Measurements from ENCODE around the gene CPSF7.

Gene CPSF7

DNA sequence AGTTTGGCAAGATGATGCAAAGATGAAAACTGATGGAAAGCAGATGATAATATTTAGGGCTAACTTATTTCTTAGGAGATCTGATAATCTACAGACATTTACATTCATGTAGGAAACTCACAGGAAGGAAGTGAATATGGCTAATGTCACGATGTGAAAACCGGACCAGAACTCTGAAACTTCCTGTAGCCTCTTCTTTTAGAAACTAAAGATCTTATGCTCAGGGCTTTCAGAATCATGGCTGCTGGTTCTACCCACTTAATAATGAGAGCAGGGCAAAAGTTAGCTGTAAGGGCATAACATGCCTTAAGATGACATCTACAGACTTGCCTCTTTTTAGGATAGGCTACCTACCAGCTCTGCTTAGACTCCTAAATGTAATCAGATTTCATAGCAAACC lies 15.2 kb downstream of the CPSF7 start:
- Histone ChIP-seq H3K9ac (ENCODE audit: low read length) (peak overlapping the region; percentile 22; the same call in 1 of the 2 replicates), H3K9me3 (replicated peaks; ENCODE audit: insufficient read depth, low read length) (no peaks in the 10 kb centered on the region), H2AFZ (ENCODE audit: low read length) (no peak overlapping the region), H3K27me3 (replicated peaks; ENCODE audit: insufficient read depth, low read length) (no peaks in the 10 kb centered on the region), H3K4me1 (ENCODE audit: low read length) (peaks cover 47% of the 10 kb centered on the region), H3K4me3 (ENCODE audit: low read length) (no peak overlapping the region), H3F3A (ENCODE audit: insufficient read depth, low read length) (peaks cover 27% of the 10 kb centered on the region), H4K20me1 (ENCODE audit: insufficient read depth, low read length) (no peaks in the 10 kb centered on the region), H3K79me2 (ENCODE audit: low read length) (peaks cover 75% of the 10 kb centered on the region), H3K4me2 (ENCODE audit: low read depth, low read length) (peak overlapping the region; percentile 47; the same call in 1 of the 2 replicates), H3K36me3 (replicated peaks; ENCODE audit: insufficient read depth, low read length) (peaks cover 34% of the 10 kb centered on the region), H3K9me2 (replicated peaks; ENCODE audit: insufficient read depth, low read length) (no peaks in the 10 kb centered on the region), H3K27ac (ENCODE audit: low read length) (peak overlapping the region; percentile 81)
- DNase-seq: peak; percentile 60
- TF ChIP-seq, protein P1, sequence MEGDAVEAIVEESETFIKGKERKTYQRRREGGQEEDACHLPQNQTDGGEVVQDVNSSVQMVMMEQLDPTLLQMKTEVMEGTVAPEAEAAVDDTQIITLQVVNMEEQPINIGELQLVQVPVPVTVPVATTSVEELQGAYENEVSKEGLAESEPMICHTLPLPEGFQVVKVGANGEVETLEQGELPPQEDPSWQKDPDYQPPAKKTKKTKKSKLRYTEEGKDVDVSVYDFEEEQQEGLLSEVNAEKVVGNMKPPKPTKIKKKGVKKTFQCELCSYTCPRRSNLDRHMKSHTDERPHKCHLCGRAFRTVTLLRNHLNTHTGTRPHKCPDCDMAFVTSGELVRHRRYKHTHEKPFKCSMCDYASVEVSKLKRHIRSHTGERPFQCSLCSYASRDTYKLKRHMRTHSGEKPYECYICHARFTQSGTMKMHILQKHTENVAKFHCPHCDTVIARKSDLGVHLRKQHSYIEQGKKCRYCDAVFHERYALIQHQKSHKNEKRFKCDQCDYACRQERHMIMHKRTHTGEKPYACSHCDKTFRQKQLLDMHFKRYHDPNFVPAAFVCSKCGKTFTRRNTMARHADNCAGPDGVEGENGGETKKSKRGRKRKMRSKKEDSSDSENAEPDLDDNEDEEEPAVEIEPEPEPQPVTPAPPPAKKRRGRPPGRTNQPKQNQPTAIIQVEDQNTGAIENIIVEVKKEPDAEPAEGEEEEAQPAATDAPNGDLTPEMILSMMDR (IDR thresholded peaks at IDR 0.05; ENCODE audit: low read length): no peak
- TF ChIP-seq EZH2 (optimal IDR thresholded peaks at IDR 0.05; ENCODE audit: low read depth, low read length) (no peak), EZH2phosphoT487 (IDR thresholded peaks at IDR 0.05; ENCODE audit: low read length) (no peak)

DNA sequence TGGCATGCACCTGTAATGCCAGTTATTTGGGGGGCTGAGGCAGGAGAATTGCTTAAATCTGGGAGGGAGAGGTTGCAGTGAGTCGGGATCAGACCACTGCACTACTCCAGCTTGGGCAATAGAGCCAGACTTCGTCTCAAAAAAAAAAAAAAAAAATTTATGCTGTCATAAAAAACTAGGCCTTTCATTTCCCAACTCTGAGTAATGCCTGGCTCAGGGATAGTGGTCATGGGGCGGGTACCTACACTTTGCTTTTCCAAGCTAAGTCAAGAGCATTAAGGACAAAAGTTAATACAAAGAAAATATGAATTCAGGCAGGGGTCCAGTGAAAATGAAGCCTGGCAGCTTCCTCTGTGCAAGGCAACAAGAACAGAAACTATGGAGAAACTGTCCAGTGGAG lies 16.3 kb downstream of the CPSF7 start:
- no peaks in the 10 kb centered on the region for H3K9me3 ChIP-seq (replicated peaks; ENCODE audit: insufficient read depth, low read length)
- peaks cover 25% of the 10 kb centered on the region for H3F3A ChIP-seq (ENCODE audit: insufficient read depth, low read length)
- DNase-seq: no peak
- H3K36me3 ChIP-seq (replicated peaks; ENCODE audit: insufficient read depth, low read length): peaks cover 31% of the 10 kb centered on the region
- H3K27ac ChIP-seq (ENCODE audit: low read length): peak overlapping the region; percentile 81; the same call in 1 of the 2 replicates
- H3K4me3 ChIP-seq (ENCODE audit: low read length): no peak overlapping the region
- no peaks in the 10 kb centered on the region for H3K27me3 ChIP-seq (replicated peaks; ENCODE audit: insufficient read depth, low read length)
- H3K9ac ChIP-seq (ENCODE audit: low read length): no peak overlapping the region
- TF ChIP-seq EZH2phosphoT487 (IDR thresholded peaks at IDR 0.05; ENCODE audit: low read length) (no peak), EZH2 (optimal IDR thresholded peaks at IDR 0.05; ENCODE audit: low read depth, low read length) (no peak)
- TF ChIP-seq, protein P1 (IDR thresholded peaks at IDR 0.05; ENCODE audit: low read length): no peak
- peaks cover 46% of the 10 kb centered on the region for H3K4me1 ChIP-seq (ENCODE audit: low read length)
- peaks cover 66% of the 10 kb centered on the region for H3K79me2 ChIP-seq (ENCODE audit: low read length)
- no peak overlapping the region for H3K4me2 ChIP-seq (ENCODE audit: low read depth, low read length)
- no peaks in the 10 kb centered on the region for H3K9me2 ChIP-seq (replicated peaks; ENCODE audit: insufficient read depth, low read length)
- H2AFZ ChIP-seq (ENCODE audit: low read length): no peak overlapping the region
- no peaks in the 10 kb centered on the region for H4K20me1 ChIP-seq (ENCODE audit: insufficient read depth, low read length)

DNA sequence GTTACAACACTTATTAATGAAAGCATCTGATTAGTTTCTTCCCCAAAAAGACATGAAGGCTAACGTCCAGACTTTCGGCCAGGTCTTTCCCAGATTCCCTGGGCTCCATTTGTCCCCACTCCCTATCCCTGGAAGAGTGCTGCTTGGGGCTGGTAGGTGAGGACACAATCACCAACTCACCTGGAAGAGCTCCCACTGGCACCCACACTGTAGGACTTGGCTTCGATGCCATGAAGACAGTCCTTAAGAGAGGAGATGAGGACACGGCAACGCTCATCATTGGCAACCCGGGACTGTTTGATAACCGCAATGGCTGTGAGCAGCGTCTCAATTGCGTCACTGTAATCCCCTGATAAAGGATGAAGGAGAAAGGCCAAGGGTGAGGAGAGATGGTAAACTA lies 18.2 kb downstream of the CPSF7 start:
- no peaks in the 10 kb centered on the region for H4K20me1 ChIP-seq (ENCODE audit: insufficient read depth, low read length)
- H2AFZ ChIP-seq (ENCODE audit: low read length): no peak overlapping the region
- H3F3A ChIP-seq (ENCODE audit: insufficient read depth, low read length): peaks cover 20% of the 10 kb centered on the region
- no peak overlapping the region for H3K4me3 ChIP-seq (ENCODE audit: low read length)
- no peak for DNase-seq
- no peak overlapping the region for H3K27ac ChIP-seq (ENCODE audit: low read length)
- H3K36me3 ChIP-seq (replicated peaks; ENCODE audit: insufficient read depth, low read length): peaks cover 21% of the 10 kb centered on the region
- no peaks in the 10 kb centered on the region for H3K9me2 ChIP-seq (replicated peaks; ENCODE audit: insufficient read depth, low read length)
- H3K79me2 ChIP-seq (ENCODE audit: low read length): peaks cover 58% of the 10 kb centered on the region
- no peaks in the 10 kb centered on the region for H3K27me3 ChIP-seq (replicated peaks; ENCODE audit: insufficient read depth, low read length)
- no peak overlapping the region for H3K9ac ChIP-seq (ENCODE audit: low read length)
- TF ChIP-seq EZH2phosphoT487 (IDR thresholded peaks at IDR 0.05; ENCODE audit: low read length) (no peak), EZH2 (optimal IDR thresholded peaks at IDR 0.05; ENCODE audit: low read depth, low read length) (no peak)
- TF ChIP-seq, protein P1 (IDR thresholded peaks at IDR 0.05; ENCODE audit: low read length): no peak
- H3K4me1 ChIP-seq (ENCODE audit: low read length): peaks cover 27% of the 10 kb centered on the region
- no peaks in the 10 kb centered on the region for H3K9me3 ChIP-seq (replicated peaks; ENCODE audit: insufficient read depth, low read length)
- no peak overlapping the region for H3K4me2 ChIP-seq (ENCODE audit: low read depth, low read length)
